HG03457 (cell line): ENCODE data around the gene MBD1.
"Not testable (repeated sequence)": the region's sequence is repeated elsewhere in the genome, so short reads cannot be mapped to it uniquely, and the experiment has no call there.

Source experiments
- ATAC-seq: cut with Tn5 transposase; IDR thresholded peaks from one replicate; pipeline ENCODE4 v1.9.1; 2021; ENCODE audit warnings: moderate number of reproducible peaks; ENCODE audit not compliant: unreplicated experiment

Gene MBD1

GRCh38 chr18:50297621-50298442, 16.5 kb upstream of the MBD1 start:
- peak; percentile 90 for ATAC-seq

DNA sequence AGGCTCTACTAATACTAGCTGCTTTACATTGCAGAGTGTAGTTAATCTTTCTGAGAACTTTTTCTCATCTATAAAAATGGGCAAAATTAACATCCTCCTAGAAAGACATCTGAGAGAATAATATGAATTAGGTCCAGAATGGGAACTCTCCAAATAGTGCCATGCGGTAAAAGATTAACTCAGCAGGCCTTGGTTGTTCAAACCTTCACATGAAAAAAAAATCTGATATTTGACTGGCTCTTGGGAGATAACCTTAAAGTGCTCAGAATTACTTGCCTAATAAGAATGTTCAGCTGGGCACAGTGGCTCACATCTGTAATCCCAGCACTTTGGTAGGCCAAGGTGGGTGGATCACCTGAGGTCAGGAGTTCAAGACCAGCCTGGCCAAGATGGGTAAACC, 11.7 kb upstream of the MBD1 start:
- no peak for ATAC-seq

GRCh38 chr18:50289108-50289443, 7.8 kb upstream of the MBD1 start:
- no peak for ATAC-seq

- ATAC-seq = not testable (repeated sequence)
These were observed 7.2 kb upstream of the MBD1 start for GRCh38 chr18:50288348-50289107.

- peak; percentile 92 for ATAC-seq
These were observed 6.4 kb upstream of the MBD1 start, which contains the start of gene CXXC1 for GRCh38 chr18:50287441-50288347. CXXC1 (minus strand) TSS chr18:50287692; CDS start chr18:50287589, 103 bp downstream.

GRCh38 chr18:50287028-50287440, 5.7 kb upstream of the MBD1 start:
- ATAC-seq = no peak

- ATAC-seq = no peak
These were observed 5.2 kb upstream of the MBD1 start for GRCh38 chr18:50286391-50287027.

DNA sequence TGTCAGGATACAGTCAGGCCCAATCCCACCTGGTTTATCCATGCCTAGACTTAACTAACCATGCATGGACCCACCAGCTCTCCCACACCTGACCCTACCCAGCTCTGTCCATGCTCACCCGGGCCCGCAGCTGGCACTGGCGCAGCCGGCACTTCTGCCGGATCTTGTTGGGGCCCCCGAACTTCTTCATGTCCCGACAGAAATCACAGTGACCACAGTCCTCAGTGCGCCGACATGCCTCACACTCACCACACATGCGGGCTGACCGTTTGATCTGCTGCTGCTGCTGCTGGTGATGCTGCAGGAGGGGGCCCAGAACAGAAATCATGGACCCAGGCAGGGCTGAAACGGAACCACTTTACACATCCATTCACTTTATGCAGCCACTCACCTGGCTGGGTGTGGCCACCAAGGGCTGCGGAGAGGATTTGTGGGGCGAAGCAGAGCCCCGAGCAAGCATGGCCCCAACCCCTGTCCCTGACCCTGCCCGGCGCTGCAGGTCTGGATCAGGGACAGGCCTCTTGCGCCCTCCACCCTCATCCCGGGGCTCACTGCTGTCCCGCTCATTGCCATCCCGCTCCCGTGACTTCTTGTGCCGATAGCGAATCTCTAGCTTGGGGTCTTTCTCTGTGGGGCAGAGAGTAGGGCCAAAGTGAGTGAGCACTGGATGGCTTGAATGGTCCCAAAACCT, 4.5 kb upstream of the MBD1 start:
- ATAC-seq = no peak

- no peak for ATAC-seq
These were observed 3.7 kb upstream of the MBD1 start for GRCh38 chr18:50285071-50285470.

GRCh38 chr18:50284255-50284885, 3.0 kb upstream of the MBD1 start:
- no peak for ATAC-seq

DNA sequence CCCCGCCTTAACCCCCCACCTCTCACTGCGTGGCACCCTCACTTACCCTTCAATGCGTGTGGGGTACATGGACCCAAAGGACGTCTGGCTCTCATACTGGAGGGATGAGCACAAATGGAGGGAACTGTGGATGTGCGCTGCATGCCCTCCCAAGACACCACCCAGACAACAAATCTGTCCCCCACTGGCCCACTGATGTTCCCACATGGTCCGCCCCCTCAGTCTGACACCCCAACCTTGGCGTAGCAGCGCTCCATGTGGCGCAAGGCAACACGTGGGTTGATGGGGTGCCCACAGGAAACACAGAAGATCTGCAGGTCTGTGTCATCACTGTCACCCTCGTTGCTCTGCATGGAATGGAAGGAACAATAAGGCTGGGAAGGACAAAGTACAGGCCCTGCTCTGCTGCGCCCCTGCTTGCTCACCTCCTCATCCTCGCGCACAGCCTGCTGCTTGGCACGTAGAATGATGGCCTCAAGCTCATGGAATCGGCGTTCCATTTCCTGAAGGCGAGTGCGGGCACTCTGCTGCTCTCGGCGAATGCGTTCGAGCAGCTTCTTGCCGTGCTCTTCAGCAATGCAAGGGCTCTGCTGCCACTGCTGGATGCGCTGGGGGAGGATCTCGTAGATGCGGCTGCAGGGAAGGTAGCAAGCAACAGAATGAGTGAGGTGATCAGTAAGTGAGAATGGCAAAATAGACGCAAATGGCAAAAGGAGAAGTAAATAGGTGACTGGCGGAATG, 2.3 kb upstream of the MBD1 start:
- ATAC-seq = no peak

GRCh38 chr18:50282521-50283335, 1.4 kb upstream of the MBD1 start:
- no peak for ATAC-seq

DNA sequence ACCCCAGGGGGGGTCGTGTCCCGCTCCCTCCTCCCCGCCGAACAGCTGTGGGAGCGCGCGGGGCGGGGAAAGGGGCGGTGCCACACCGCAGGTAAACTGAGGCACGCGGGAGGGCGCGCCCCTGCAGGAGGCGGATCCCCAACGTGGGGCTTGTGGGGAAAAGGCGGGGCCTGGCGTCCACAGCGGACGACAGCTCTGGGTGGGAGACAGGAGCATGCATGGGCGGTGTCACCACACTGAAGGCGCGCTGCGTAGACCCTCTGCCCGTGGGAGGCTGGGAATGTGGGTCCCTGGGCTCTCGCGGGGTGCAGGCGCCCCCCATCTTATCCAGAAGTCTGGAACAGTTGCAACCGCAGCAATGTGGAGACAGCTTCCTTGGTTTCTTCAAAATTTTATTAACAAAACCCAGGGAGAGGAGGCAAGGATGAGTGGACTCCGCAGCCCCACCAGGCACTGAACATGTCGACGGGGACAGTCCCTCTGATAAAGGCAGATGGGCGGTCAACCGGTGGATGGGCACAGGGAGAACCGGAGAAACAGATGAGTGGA, 723 bp upstream of the MBD1 start:
- ATAC-seq = no peak

DNA sequence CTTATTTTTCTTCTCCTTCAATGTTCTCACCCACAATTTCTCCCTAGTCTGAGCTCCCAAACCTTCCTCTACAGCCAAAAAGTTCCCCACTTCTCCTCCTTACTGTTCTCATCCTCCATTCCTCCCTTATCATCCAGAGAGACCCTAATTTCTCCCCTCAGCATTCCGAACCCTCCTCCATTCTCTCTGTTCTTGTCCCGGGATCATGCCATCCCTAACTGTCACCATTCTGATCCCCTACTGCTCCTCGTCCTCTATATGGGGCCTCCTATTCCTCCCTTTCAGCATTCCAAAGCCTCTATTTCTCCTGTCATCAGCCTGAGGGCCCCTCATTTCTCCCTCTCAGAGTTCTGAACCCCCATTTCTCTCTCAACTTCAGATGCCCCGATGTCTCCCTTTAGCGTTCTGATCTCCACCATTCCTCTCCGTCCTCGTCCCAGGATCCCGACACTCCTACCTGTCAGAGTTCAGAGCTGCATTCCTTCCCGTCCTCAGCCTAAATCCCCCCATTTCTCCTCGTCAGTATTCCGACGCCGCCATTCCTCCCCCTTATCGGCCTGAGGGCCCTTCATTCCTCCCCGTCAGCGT, 522 bp downstream of the MBD1 start:
- ATAC-seq = no peak

DNA sequence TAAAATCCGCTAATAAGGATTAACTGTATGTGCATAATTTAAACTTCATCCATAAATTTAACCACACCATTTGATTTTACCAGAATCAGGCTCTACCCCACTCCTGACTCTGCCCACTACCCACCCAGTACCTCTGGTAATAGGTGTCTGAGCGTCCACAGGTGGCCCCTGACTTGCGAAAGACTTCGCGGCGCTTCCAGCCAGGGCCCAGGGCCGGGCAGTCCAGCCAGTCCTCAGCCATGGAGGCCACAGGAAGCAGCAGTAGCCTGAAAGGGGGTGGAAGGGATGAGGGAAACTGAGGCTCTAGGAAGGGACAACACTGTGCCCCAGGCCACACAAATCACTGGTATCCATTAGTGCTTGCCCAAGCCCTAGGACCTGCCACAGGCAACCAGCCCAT, 1.6 kb downstream of the MBD1 start:
- no peak for ATAC-seq

DNA sequence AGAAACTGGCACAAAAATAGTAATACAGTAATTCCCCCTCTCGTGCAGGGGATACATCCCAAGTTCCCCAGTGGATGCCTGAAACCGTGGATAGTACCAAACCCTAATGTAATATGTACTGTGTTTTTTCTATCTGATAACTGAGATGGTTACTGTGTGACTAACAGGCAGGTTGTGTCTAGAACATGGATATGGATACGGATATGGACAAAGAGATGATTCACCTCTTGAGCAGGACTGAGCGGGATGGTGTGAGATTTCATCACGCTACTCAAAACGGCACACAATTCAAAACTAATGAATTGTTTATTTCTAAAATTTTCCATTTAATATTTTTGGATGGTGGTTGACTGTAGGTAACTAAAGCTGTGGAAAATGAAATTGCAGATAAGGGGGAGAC, 3.4 kb downstream of the MBD1 start:
- ATAC-seq = no peak

DNA sequence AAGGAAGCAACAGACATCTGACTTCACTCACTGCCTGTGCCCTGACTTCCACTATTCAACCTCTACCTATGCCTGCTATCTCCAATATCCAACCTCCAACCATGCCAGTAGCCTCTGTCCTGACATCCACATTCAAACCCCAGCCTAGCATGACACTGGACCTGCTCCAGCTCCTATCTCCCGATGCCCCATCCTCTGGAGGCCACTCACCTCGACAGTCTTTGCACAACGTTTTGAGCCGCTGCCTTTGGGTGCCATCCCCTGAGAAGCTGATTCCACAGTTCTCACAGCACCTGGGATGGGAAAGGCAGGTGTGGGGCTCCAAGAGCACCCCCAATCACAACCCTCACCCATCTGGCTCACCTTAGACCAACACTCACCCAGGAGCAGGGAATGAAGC, 4.9 kb downstream of the MBD1 start:
- ATAC-seq = no peak
